ENCODE data around the gene RNF150. TPM values are rescaled to one million over a fixed set of nuclear protein-coding genes. Genes with fewer than 3 reads are reported as not detected.

Gene RNF150
- total and polyA plus RNA-seq, 8 donors: 0.31 to 88.1 (median 8.3) TPM

- 39 to 58% (median 52%) methylated on average over 2 of the region's 2 CpGs for WGBS, 5 donors
- Histone ChIP-seq H3K4me3 (no peak overlapping the region), H3K4me1 (peaks cover 0 to 11% (median 0%) of the 10 kb centered on the region in 4 donors), H3K27me3 (no peaks in the 10 kb centered on the region), H3K9me3 (no peaks in the 10 kb centered on the region), H3K27ac (no peak overlapping the region), H3K36me3 (no peaks in the 10 kb centered on the region)
- intact Hi-C loops (cut with DNase I; ENCODE audit: low total_unique reads): no loop called here
- no peak for TF ChIP-seq POLR2AphosphoS5 (IDR thresholded peaks at IDR 0.05)
- DNase-seq: no peak
Observed at GRCh38 chr4:140931911-140932310, 201.4 kb downstream of the RNF150 start.

- no peak for TF ChIP-seq CTCF (IDR thresholded peaks at IDR 0.05)
- Histone ChIP-seq H3K36me3 (no peaks in the 10 kb centered on the region), H3K27me3 (no peaks in the 10 kb centered on the region), H3K4me3 (no peak overlapping the region), H3K27ac (no peak overlapping the region), H3K9me3 (no peaks in the 10 kb centered on the region), H3K4me1 (peaks cover 0 to 11% (median 0%) of the 10 kb centered on the region in 4 donors)
- DNase-seq: no peak
- intact Hi-C loops (cut with DNase I; ENCODE audit: low total_unique reads): no loop called here
- WGBS, 5 donors: 78 to 87% (median 86%) methylated on average over 7 of the region's 7 CpGs
Observed at GRCh38 chr4:140930557-140930956, 202.7 kb downstream of the RNF150 start.

GRCh38 chr4:140930011-140930410 is 203.3 kb downstream of the RNF150 start:
- H3K27me3 ChIP-seq: no peaks in the 10 kb centered on the region
- DNase-seq: no peak
- no peak overlapping the region for H3K27ac ChIP-seq
- no peaks in the 10 kb centered on the region for H3K36me3 ChIP-seq
- H3K4me3 ChIP-seq: no peak overlapping the region
- H3K9me3 ChIP-seq: no peaks in the 10 kb centered on the region
- peaks cover 0 to 11% (median 0%) of the 10 kb centered on the region in 4 donors for H3K4me1 ChIP-seq
- WGBS, 5 donors: 79 to 90% (median 88%) methylated on average over 3 of the region's 3 CpGs
- intact Hi-C loops (cut with DNase I; ENCODE audit: low total_unique reads): no loop called here
- TF ChIP-seq POLR2AphosphoS5 (IDR thresholded peaks at IDR 0.05): no peak
- no peak for TF ChIP-seq CTCF (IDR thresholded peaks at IDR 0.05)
- no peak for TF ChIP-seq POLR2A (IDR thresholded peaks at IDR 0.05)
- TF ChIP-seq EP300 (IDR thresholded peaks at IDR 0.05): no peak

GRCh38 chr4:140928880-140929279 is 204.4 kb downstream of the RNF150 start:
- H3K27me3 ChIP-seq: no peaks in the 10 kb centered on the region
- no peaks in the 10 kb centered on the region for H3K9me3 ChIP-seq
- no peak overlapping the region for H3K27ac ChIP-seq
- peaks cover 0 to 9% (median 0%) of the 10 kb centered on the region in 4 donors for H3K4me1 ChIP-seq
- DNase-seq: no peak
- intact Hi-C loops (cut with DNase I; ENCODE audit: low total_unique reads): no loop called here
- TF ChIP-seq EP300 (IDR thresholded peaks at IDR 0.05) (no peak), CTCF (IDR thresholded peaks at IDR 0.05) (no peak), POLR2AphosphoS5 (IDR thresholded peaks at IDR 0.05) (no peak), POLR2A (IDR thresholded peaks at IDR 0.05) (no peak)
- 35 to 46% (median 39%) methylated on average over 3 of the region's 3 CpGs for WGBS, 5 donors
- no peaks in the 10 kb centered on the region for H3K36me3 ChIP-seq
- no peak overlapping the region for H3K4me3 ChIP-seq

GRCh38 chr4:140926672-140927071 is 206.6 kb downstream of the RNF150 start:
- WGBS, 5 donors: 42 to 63% (median 46%) methylated on average over 2 of the region's 2 CpGs
- Histone ChIP-seq H3K4me3 (no peak overlapping the region), H3K36me3 (no peaks in the 10 kb centered on the region), H3K27ac (no peak overlapping the region), H3K9me3 (no peaks in the 10 kb centered on the region), H3K4me1 (peaks cover 0 to 5% (median 0%) of the 10 kb centered on the region in 4 donors), H3K27me3 (no peaks in the 10 kb centered on the region)
- DNase-seq: no peak
- no peak for TF ChIP-seq EP300 (IDR thresholded peaks at IDR 0.05)
- no peak for TF ChIP-seq CTCF (IDR thresholded peaks at IDR 0.05)
- no peak for TF ChIP-seq POLR2AphosphoS5 (IDR thresholded peaks at IDR 0.05)
- TF ChIP-seq POLR2A (IDR thresholded peaks at IDR 0.05): no peak
- intact Hi-C loops (cut with DNase I; ENCODE audit: low total_unique reads): no loop called here

Data from stomach (tissue), 9 donors.